HepG2 (cell line): ENCODE results near the gene SLC2A8. TPM values are rescaled to one million over a fixed set of nuclear protein-coding genes. Genes with fewer than 3 reads are reported as not detected.
A peak's percentile ranks its signal among the peaks of the same experiment; 100 is the strongest.

Experiments
- CENPX ChIP-seq: sonication (generic); formaldehyde crosslinking; IDR thresholded peaks from 2 replicates; pipeline ENCODE4 v1.9.0; 2021; ENCODE audit warnings: mild to moderate bottlenecking, missing genetic modification reagents, moderate library complexity
- GLI4 ChIP-seq: sonication (generic); formaldehyde crosslinking; IDR thresholded peaks from 2 replicates; pipeline ENCODE4 v1.5.1; 2020; ENCODE audit warnings: missing genetic modification reagents, mild to moderate bottlenecking, moderate library complexity, borderline replicate concordance
- HIVEP1 ChIP-seq: sonication (generic); formaldehyde crosslinking; IDR thresholded peaks from 2 replicates; pipeline ENCODE4 v1.4.0; 2020; ENCODE audit warnings: mild to moderate bottlenecking, missing genetic modification reagents
- HNRNPK ChIP-seq: fragments of 200-400 bp; formaldehyde crosslinking; IDR thresholded peaks from 2 replicates; pipeline ENCODE4 v1.6.1; 2018; ENCODE audit warnings: low read length, low read depth, moderate library complexity, mild to moderate bottlenecking; ENCODE audit not compliant: poor library complexity, severe bottlenecking
- HOXA7 ChIP-seq: sonication (generic); formaldehyde crosslinking; IDR thresholded peaks from 2 replicates; pipeline ENCODE4 v1.8.1; 2022; ENCODE audit warnings: mild to moderate bottlenecking, missing genetic modification reagents, moderate library complexity
- IKZF4 ChIP-seq: sonication (generic); formaldehyde crosslinking; IDR thresholded peaks from 2 replicates; pipeline ENCODE4 v1.5.1; 2020; ENCODE audit warnings: borderline replicate concordance, mild to moderate bottlenecking, low read depth, missing genetic modification reagents; ENCODE audit errors: not compliant biosample characterization
- JARID2 ChIP-seq: sonication (generic); formaldehyde crosslinking; IDR thresholded peaks from 2 replicates; pipeline ENCODE4 v1.8.1; 2023; ENCODE audit warnings: missing genetic modification reagents, inconsistent platforms; ENCODE audit not compliant: insufficient replicate concordance
- NFRKB ChIP-seq: fragments of 450-650 bp; IDR thresholded peaks from 2 replicates; pipeline ENCODE4 v1.6.1; 2017
- NR2F1 ChIP-seq, 2 experiments: fragments of 450-650 bp in 1 of 2; formaldehyde crosslinking in 1 of 2; IDR thresholded peaks; 2 replicates each; pipeline versions ENCODE4 v1.5.0 to v1.6.1; 2016 to 2020; ENCODE audit warnings: mild to moderate bottlenecking in 1 of 2, missing compliant biosample characterization in 1 of 2, missing genetic modification reagents in 1 of 2, moderate library complexity in 1 of 2
- NR3C1 ChIP-seq: sonication (generic); formaldehyde crosslinking; IDR thresholded peaks from 2 replicates; pipeline ENCODE4 v1.4.0; 2020; ENCODE audit warnings: missing genetic modification reagents
- PATZ1 ChIP-seq: sonication (generic); formaldehyde crosslinking; IDR thresholded peaks from 2 replicates; pipeline ENCODE4 v1.4.0; 2020; ENCODE audit warnings: missing genetic modification reagents
- PLRG1 ChIP-seq: fragments of 450-650 bp; conservative IDR thresholded peaks from 2 replicates; pipeline ENCODE4 v1.6.1; 2016
- SAP130 ChIP-seq: IDR thresholded peaks from 2 replicates; pipeline ENCODE4 v1.6.1; 2016; ENCODE audit warnings: low read depth
- SP5 ChIP-seq: IDR thresholded peaks from 2 replicates; pipeline ENCODE4 v1.6.1; 2016; ENCODE audit warnings: low read depth, borderline replicate concordance
- TFAP4 ChIP-seq: sonication (generic); IDR thresholded peaks from 2 replicates; pipeline ENCODE4 v1.6.1; 2016; ENCODE audit warnings: low read depth, borderline replicate concordance
- YEATS2 ChIP-seq: sonication (generic); formaldehyde crosslinking; IDR thresholded peaks from 2 replicates; pipeline ENCODE4 v1.4.0; 2020; ENCODE audit warnings: missing genetic modification reagents, borderline replicate concordance
- ZMAT5 ChIP-seq: sonication (generic); formaldehyde crosslinking; IDR thresholded peaks from 2 replicates; pipeline ENCODE4 v1.5.0; 2020; ENCODE audit warnings: mild to moderate bottlenecking, low read depth, missing genetic modification reagents, borderline replicate concordance
- ZNF143 ChIP-seq: sonication (generic); formaldehyde crosslinking; IDR thresholded peaks from 2 replicates; pipeline ENCODE4 v1.4.0; 2020; ENCODE audit warnings: missing genetic modification reagents
- ZNF224 ChIP-seq: sonication (generic); formaldehyde crosslinking; IDR thresholded peaks from 2 replicates; pipeline ENCODE4 v1.5.0; 2020; ENCODE audit warnings: mild to moderate bottlenecking, missing genetic modification reagents
- ZNF253 ChIP-seq: sonication (generic); formaldehyde crosslinking; IDR thresholded peaks from 2 replicates; pipeline ENCODE4 v1.8.0; 2022; ENCODE audit warnings: mild to moderate bottlenecking, missing genetic modification reagents, borderline replicate concordance
- ZNF337 ChIP-seq: sonication (generic); formaldehyde crosslinking; IDR thresholded peaks from 2 replicates; pipeline ENCODE4 v1.5.1; 2020; ENCODE audit warnings: missing genetic modification reagents, low read depth, mild to moderate bottlenecking, borderline replicate concordance
- ZNF44 ChIP-seq: sonication (generic); formaldehyde crosslinking; IDR thresholded peaks from 2 replicates; pipeline ENCODE4 v1.5.1; 2020; ENCODE audit warnings: mild to moderate bottlenecking, missing genetic modification reagents
- ZNF619 ChIP-seq: sonication (generic); formaldehyde crosslinking; IDR thresholded peaks from 2 replicates; pipeline ENCODE4 v1.4.0; 2020; ENCODE audit warnings: mild to moderate bottlenecking, missing genetic modification reagents
- ZNF703 ChIP-seq: sonication (generic); formaldehyde crosslinking; IDR thresholded peaks from 2 replicates; pipeline ENCODE4 v1.5.1; 2020; ENCODE audit warnings: missing genetic modification reagents, mild to moderate bottlenecking, moderate library complexity, borderline replicate concordance
- ZNF75D ChIP-seq: sonication (generic); formaldehyde crosslinking; IDR thresholded peaks from 2 replicates; pipeline ENCODE4 v1.8.1; 2023; ENCODE audit warnings: missing genetic modification reagents, mild to moderate bottlenecking, borderline replicate concordance
- ZNF777 ChIP-seq: sonication (generic); formaldehyde crosslinking; IDR thresholded peaks from 2 replicates; pipeline ENCODE4 v1.4.0; 2020; ENCODE audit warnings: missing genetic modification reagents
- ZNF781 ChIP-seq: sonication (generic); formaldehyde crosslinking; IDR thresholded peaks from 2 replicates; pipeline ENCODE4 v1.5.1; 2020; ENCODE audit warnings: borderline replicate concordance, mild to moderate bottlenecking, missing genetic modification reagents; ENCODE audit errors: not compliant biosample characterization
- ZNF883 ChIP-seq: sonication (generic); formaldehyde crosslinking; IDR thresholded peaks from 2 replicates; pipeline ENCODE4 v1.5.1; 2020; ENCODE audit warnings: mild to moderate bottlenecking, missing genetic modification reagents; ENCODE audit errors: not compliant biosample characterization
- ZSCAN21 ChIP-seq: sonication (generic); formaldehyde crosslinking; IDR thresholded peaks from 2 replicates; pipeline ENCODE4 v1.8.0; 2022; ENCODE audit warnings: mild to moderate bottlenecking, missing genetic modification reagents, moderate library complexity, borderline replicate concordance
- polyA plus RNA-seq, 8 experiments: library from polyadenylated mRNA; depleted of rRNA in 3 of 8; stranded (reverse) in 7 of 8; unstranded in 1 of 8; fragments of >200 nt; fragmentation: Illumina TruSeq in 4 of 8; extraction: Trizol in 4 of 8; gene quantifications; 2 replicates each; pipeline versions ENCODE4 v1.2.1 to v1.2.3, GENCODE V29; 2011 to 2016; ENCODE audit warnings: low read depth in 4 of 8, missing spikeins in 1 of 8, mixed read lengths in 1 of 8; ENCODE audit not compliant: insufficient read depth in 1 of 8
- total RNA-seq, 5 experiments: library from RNA; depleted of rRNA; stranded (reverse); fragments of >200 nt; fragmentation: Illumina TruSeq; extraction: Trizol; gene quantifications; 2 replicates each; pipeline ENCODE4 v1.2.3, GENCODE V29; 2016; ENCODE audit warnings: low read depth in 1 of 5

Gene SLC2A8
- total and polyA plus RNA-seq, 2 of the 13 experiments (the other 11 are each of a cell fraction or from before 2014, with no cell fraction given): 22.6 to 48.6 TPM

GRCh38 chr9:127423934-127424675 is 27.1 kb downstream of the SLC2A8 start, which contains the start of gene ZNF79 (continued):
- TF ChIP-seq ZNF619 (CRISPR knock-in tag) (no peak), HOXA7 (CRISPR knock-in tag) (no peak), ZNF337 (CRISPR knock-in tag) (no peak), NFRKB (no peak), NR3C1 (CRISPR knock-in tag) (no peak), ZNF224 (CRISPR knock-in tag) (no peak), ZNF883 (CRISPR knock-in tag) (no peak), NR2F1 (CRISPR knock-in tag; IDR thresholded peaks at IDR 0.05) (no peak), ZNF703 (no peak), ZSCAN21 (no peak; the same call in 1 of the 2 replicates), HNRNPK (no peak), HIVEP1 (CRISPR knock-in tag) (no peak; the same call in 1 of the 2 replicates), PLRG1 (no peak), ZNF143 (CRISPR knock-in tag) (peak; percentile 93), ZNF44 (CRISPR knock-in tag) (no peak), TFAP4 (peak; percentile 32; the same call in 1 of the 2 replicates), SP5 (CRISPR knock-in tag) (no peak), ZNF781 (CRISPR knock-in tag) (no peak), YEATS2 (CRISPR knock-in tag) (peak; percentile 92; the same call in 1 of the 2 replicates), GLI4 (CRISPR knock-in tag) (no peak), JARID2 (no peak), CENPX (CRISPR knock-in tag) (no peak), ZNF777 (no peak), IKZF4 (CRISPR knock-in tag) (no peak), ZMAT5 (CRISPR knock-in tag) (no peak), SAP130 (CRISPR knock-in tag) (peak; percentile 95), ZNF75D (CRISPR knock-in tag) (no peak), PATZ1 (no peak), ZNF253 (CRISPR knock-in tag) (no peak)
